Stimulated activated CD8-positive, alpha-beta memory T cell treated with anti-CD3 and anti-CD28 coated beads, Interleukin-4, amount 100 ng/mL, for 4 hours (primary cell): ENCODE data around the gene GLT1D1.

Source experiments
- DNase-seq, 2 donors: peaks; one replicate each; pipeline ENCODE4 v3.0.0-alpha.2; 2020; ENCODE audit warnings: low read depth in 2 of 2, low spot score in 1 of 2

GLT1D1 gene

DNA sequence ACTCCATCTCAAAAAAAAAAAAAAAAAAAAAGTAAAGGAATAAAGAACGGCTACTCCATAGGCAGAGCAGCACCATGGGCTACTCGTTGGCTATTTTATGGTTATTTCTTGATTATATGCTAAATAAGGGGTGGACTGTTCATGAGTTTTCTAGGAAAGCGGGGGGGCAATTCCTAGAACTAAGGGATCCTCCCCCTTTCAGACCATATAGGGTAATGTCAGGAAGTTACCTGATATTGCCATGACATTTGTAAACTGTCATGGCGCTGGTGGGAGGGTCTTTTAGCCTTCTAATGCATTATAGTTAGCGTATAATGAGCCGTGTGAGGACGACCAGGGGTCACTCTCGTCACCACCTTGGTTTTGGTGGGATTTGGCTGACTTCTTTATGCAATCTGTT lies 142.3 kb downstream of the GLT1D1 start:
- DNase-seq: no peak

DNA sequence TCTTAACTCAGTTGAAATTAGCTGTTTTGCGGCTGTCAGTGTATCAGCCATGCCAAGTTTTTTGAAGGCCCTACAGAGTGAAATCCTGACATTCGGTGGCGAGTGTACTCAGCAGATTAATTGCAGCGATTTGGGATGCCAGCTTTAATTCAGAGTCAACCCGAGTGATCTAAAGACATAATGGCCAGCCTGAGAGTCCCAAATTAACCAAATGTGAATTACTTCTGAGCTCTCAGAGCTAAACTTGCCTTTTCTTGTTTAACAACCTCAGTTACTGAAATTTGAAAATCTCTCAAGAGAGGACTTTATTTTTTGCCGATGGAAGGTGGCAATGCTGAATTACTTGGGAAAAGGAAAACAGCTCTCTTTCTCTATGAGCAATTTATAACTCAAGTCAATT lies 148.5 kb downstream of the GLT1D1 start:
- no peak for DNase-seq

DNA sequence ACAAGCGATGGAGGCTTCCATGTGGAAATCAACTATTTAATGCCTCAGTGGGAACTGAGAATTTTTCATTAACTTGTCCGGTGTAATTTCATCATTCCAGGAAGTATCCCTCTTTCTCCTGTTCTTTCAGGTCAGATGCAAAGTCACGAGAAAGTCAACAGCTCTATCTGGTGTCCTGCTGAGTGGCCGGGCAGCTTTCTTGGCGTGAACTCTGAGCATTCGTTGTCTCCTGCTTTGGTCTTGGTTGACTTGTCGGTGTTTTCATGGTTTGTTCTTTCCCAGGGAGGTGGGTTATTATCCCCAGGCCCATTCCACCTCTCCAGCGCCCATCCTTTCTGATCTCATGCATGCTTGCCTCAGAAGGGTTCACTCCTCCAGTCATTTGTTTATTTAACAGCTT lies 149.1 kb downstream of the GLT1D1 start:
- DNase-seq: no peak

DNA sequence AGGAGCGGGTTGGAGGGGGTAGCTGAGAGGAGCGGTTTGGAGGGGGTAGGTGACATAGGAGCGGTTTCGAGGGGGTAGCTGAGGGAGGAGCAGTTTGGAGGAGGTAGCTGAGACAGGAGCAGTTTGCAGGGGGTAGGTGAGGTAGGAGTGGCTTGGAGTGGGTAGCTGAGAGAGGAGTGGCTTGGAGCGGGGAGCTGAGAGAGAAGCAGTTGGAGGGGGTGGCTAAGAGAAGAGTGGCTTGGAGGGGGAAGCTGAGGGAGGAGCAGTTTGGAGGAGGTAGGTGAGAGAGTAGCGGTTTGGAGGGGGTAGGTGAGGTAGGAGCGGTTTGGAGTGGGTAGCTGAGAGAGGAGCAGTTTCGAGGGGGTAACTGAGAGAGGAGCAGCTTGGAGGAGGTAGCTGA lies 152.1 kb downstream of the GLT1D1 start:
- DNase-seq: no peak

DNA sequence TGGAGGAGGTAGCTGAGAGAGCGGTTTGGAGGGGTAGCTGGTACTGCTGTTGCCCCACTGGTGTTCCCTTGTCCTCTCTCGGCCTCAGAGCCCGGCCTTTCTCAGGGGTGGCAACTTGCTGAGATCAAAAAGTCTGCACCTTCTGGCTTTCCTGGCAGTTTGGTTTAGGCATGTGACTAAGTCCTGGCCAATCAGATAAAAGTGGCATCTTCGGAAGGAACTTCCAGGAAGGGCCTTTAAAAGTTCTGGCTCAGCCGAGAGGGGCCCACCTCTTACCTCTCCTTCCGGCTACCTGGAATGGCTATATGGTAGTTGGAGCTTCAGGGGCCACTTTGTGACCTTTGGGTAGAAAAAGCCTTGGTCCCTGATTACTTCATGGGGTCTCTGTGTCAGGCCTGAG lies 152.6 kb downstream of the GLT1D1 start:
- DNase-seq: no peak

GRCh38 chr12:129009833-129010622 lies 156.8 kb downstream of the GLT1D1 start:
- no peak for DNase-seq

GRCh38 chr12:129016159-129016558 lies 162.9 kb downstream of the GLT1D1 start:
- no peak for DNase-seq

DNA sequence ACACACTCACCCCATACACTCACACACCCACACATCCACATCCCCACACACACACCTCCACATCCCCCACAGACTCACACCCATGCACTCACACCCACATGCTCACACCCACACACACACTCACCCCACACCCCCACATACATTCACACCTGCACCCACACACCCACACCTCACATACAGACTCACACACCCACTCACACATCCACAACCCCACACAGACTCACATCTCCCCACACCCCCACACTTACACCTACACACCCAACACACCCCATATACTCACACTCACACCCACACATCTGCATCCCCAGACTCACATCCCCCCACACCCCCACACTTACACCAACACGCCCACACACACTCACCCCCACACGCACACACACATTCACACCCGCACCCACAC lies 171.8 kb downstream of the GLT1D1 start:
- DNase-seq: no peak

- DNase-seq: no peak
Observed at GRCh38 chr12:129028844-129029243, 175.6 kb downstream of the GLT1D1 start.
